OCI-LY7 (cell line): ENCODE data around the gene TRAF3IP3. TPM values are rescaled to one million over a fixed set of nuclear protein-coding genes. Genes with fewer than 3 reads are reported as not detected.
A peak's percentile ranks its signal among the peaks of the same experiment; 100 is the strongest.

ENCODE experiments used
- BruUV-seq: library from RNA; stranded (reverse); fragments of 400-500 nt; replicated peaks from 2 replicates; lab custom pipeline; 2021; lab: Mats Ljungman, UMichigan
- CTCF ChIA-PET: fragments of 300-600 bp; sonication (Branson Sonifier 250); formaldehyde crosslinking; loops from one replicate; lab custom pipeline; 2022; ENCODE audit warnings: antibody characterized with exemption; ENCODE audit not compliant: unreplicated experiment; lab: Charles Lee
- POLR2A ChIA-PET: fragments of 300-600 bp; sonication (Branson Sonifier 250); formaldehyde crosslinking; loops from one replicate; lab custom pipeline; 2022; ENCODE audit warnings: antibody characterized with exemption; lab: Charles Lee
- DNase-seq: peaks from one replicate; pipeline ENCODE4 v3.0.0-alpha.2; 2015; ENCODE audit warnings: low spot score
- H2AFZ ChIP-seq: fragments of 200-600 bp; sonication (generic), shearing (Covaris generic); 2 replicates; pipeline ENCODE4 v1.6.1; 2014; ENCODE audit warnings: mild to moderate bottlenecking, antibody characterized with exemption, low read length, moderate library complexity
- H3K27ac ChIP-seq: fragments of 200-600 bp; sonication (generic); 2 replicates; pipeline ENCODE4 v1.5.1; 2014; ENCODE audit warnings: mixed run types, low read depth, mild to moderate bottlenecking, moderate library complexity, low read length, inconsistent platforms; ENCODE audit not compliant: poor library complexity, severe bottlenecking
- H3K36me3 ChIP-seq: fragments of 200-600 bp; sonication (generic); 2 replicates; pipeline ENCODE4 v1.6.1; 2014; ENCODE audit warnings: mild to moderate bottlenecking, antibody characterized with exemption, low read length, moderate library complexity, mixed read lengths; ENCODE audit not compliant: insufficient read depth
- H3K4me1 ChIP-seq: fragments of 200-600 bp; sonication (generic); 2 replicates; pipeline ENCODE4 v1.5.1; 2014; ENCODE audit warnings: mild to moderate bottlenecking, low read length; ENCODE audit not compliant: insufficient read depth, poor library complexity, severe bottlenecking
- H3K4me2 ChIP-seq: fragments of 200-600 bp; sonication (generic); 2 replicates; pipeline ENCODE4 v1.6.1; 2014; ENCODE audit warnings: mild to moderate bottlenecking, low read length
- H3K4me3 ChIP-seq: fragments of 200-600 bp; sonication (generic); 2 replicates; pipeline ENCODE4 v1.5.1; 2014; ENCODE audit warnings: mild to moderate bottlenecking, low read depth, low read length; ENCODE audit not compliant: poor library complexity, severe bottlenecking
- H3K79me2 ChIP-seq: fragments of 200-600 bp; sonication (generic); 2 replicates; pipeline ENCODE4 v1.6.1; 2016; ENCODE audit warnings: low read depth, mild to moderate bottlenecking, low read length, moderate library complexity, mixed read lengths; ENCODE audit not compliant: insufficient read depth
- H3K9me2 ChIP-seq: fragments of 200-600 bp; sonication (generic); 2 replicates; pipeline ENCODE4 v1.6.1; 2016; ENCODE audit warnings: mild to moderate bottlenecking, low read length, mixed read lengths; ENCODE audit not compliant: insufficient read depth
- H3K9me3 ChIP-seq: fragments of 200-600 bp; sonication (generic); 2 replicates; pipeline ENCODE4 v1.6.1; 2014; ENCODE audit warnings: mild to moderate bottlenecking, mixed run types, low read length, mixed read lengths
- H4K20me1 ChIP-seq: fragments of 200-600 bp; sonication (generic); 2 replicates; pipeline ENCODE4 v1.6.1; 2014; ENCODE audit warnings: mild to moderate bottlenecking, antibody characterized with exemption, low read length, moderate library complexity, mixed read lengths; ENCODE audit not compliant: insufficient read depth
- EZH2phosphoT487 ChIP-seq: fragments of 200-600 bp; sonication (generic); IDR thresholded peaks from 2 replicates; pipeline ENCODE4 v1.6.1; 2018; ENCODE audit warnings: low read depth, borderline replicate concordance, mild to moderate bottlenecking, mixed run types, antibody characterized with exemption, low read length, moderate library complexity, mixed read lengths
- intact Hi-C: fragments of 100-400 bp; cut with micrococcal nuclease; formaldehyde crosslinking; loops from one replicate; pipeline ENCODE4 v1.10.0; 2022; ENCODE audit not compliant: unreplicated experiment
- total RNA-seq, 2 experiments: library from RNA; depleted of rRNA in 1 of 2; stranded (reverse); fragments of >200 nt in 1 of 2; shearing (Covaris generic) in 1 of 2; gene quantifications; 2 replicates each; pipeline ENCODE4 v1.2.3, GENCODE V29; 2014 to 2022
- TF ChIP-seq, protein P1 (sequence below): fragments of 200-600 bp; sonication (generic); conservative IDR thresholded peaks from 2 replicates; pipeline ENCODE4 v1.5.1; 2014; ENCODE audit warnings: mild to moderate bottlenecking, antibody characterized with exemption, low read length, moderate library complexity, mixed read lengths

TRAF3IP3 gene
- total RNA-seq, 2 experiments from 2014 or later = 22.1 to 53.6 TPM

- no TSS peak for BruUV-seq
- DNase-seq = no peak
- ChIA-PET CTCF (no interaction called here), POLR2A (interaction anchor here (1.4 kb wide), 1 partner anchor 15 kb away, joined by 6 read pairs; no protein-coding TSS in a partner anchor)
- Histone ChIP-seq H3K79me2 (peaks cover 9% of the 10 kb centered on the region; the same call in 1 of the 2 replicates), H3K4me2 (no peak overlapping the region), H3K27ac (no peak overlapping the region), H4K20me1 (no peaks in the 10 kb centered on the region), H3K36me3 (no peaks in the 10 kb centered on the region), H3K4me3 (no peak overlapping the region), H3K9me3 (no peaks in the 10 kb centered on the region), H2AFZ (no peak overlapping the region), H3K4me1 (peaks cover 36% of the 10 kb centered on the region), H3K9me2 (no peaks in the 10 kb centered on the region)
- intact Hi-C loops = loop anchor here (10.0 kb wide), 1 partner anchor 582 kb away; no protein-coding TSS in a partner anchor
- TF ChIP-seq, protein P1, sequence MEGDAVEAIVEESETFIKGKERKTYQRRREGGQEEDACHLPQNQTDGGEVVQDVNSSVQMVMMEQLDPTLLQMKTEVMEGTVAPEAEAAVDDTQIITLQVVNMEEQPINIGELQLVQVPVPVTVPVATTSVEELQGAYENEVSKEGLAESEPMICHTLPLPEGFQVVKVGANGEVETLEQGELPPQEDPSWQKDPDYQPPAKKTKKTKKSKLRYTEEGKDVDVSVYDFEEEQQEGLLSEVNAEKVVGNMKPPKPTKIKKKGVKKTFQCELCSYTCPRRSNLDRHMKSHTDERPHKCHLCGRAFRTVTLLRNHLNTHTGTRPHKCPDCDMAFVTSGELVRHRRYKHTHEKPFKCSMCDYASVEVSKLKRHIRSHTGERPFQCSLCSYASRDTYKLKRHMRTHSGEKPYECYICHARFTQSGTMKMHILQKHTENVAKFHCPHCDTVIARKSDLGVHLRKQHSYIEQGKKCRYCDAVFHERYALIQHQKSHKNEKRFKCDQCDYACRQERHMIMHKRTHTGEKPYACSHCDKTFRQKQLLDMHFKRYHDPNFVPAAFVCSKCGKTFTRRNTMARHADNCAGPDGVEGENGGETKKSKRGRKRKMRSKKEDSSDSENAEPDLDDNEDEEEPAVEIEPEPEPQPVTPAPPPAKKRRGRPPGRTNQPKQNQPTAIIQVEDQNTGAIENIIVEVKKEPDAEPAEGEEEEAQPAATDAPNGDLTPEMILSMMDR = no peak
- TF ChIP-seq EZH2phosphoT487 = no peak
Measured at GRCh38 chr1:209752890-209753289, 3.0 kb upstream of the TRAF3IP3 start.

DNA sequence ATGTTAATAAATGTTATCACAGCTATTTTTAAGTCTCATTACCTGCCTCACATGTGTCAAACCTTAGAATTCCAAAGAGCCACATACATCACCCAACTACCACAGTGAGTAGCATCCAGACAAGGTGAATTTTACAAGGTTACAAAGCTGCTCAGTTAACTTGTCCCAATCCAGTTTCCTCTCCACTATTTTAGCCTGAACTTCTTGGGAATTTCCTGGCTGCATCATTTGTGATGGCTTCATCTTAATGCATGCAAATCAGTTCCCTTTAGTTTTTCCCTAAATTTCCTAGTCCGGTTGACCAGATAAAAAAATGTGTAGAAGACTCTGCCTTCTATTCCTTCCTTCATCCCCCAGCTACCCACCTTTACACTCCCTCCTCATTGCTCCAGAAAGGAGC, 597 bp upstream of the TRAF3IP3 start:
- ChIA-PET CTCF (interaction anchor here (1.4 kb wide), 1 partner anchor 12 kb away, joined by 3 read pairs; no protein-coding TSS in a partner anchor), POLR2A (interaction anchor here (0.6 to 6.1 kb wide), 12 partner anchors 9 to 1973 kb away, joined by 3 to 50 read pairs (median 4); partner anchors contain the start of gene C1orf74)
- H4K20me1 ChIP-seq = no peaks in the 10 kb centered on the region
- H3K9me3 ChIP-seq = no peaks in the 10 kb centered on the region
- H3K79me2 ChIP-seq = peaks cover 9% of the 10 kb centered on the region; the same call in 1 of the 2 replicates
- no peak for DNase-seq
- H3K9me2 ChIP-seq = no peaks in the 10 kb centered on the region
- intact Hi-C loops = loop anchor here (10.0 kb wide), 1 partner anchor 580 kb away; no protein-coding TSS in a partner anchor
- peak overlapping the region; percentile 74 for H3K27ac ChIP-seq
- H3K4me2 ChIP-seq = peak overlapping the region; percentile 75
- TF ChIP-seq, protein P1 = no peak
- no peak for TF ChIP-seq EZH2phosphoT487
- no TSS peak for BruUV-seq
- peak overlapping the region; percentile 69 for H3K4me3 ChIP-seq
- H3K36me3 ChIP-seq = peaks cover 15% of the 10 kb centered on the region
- peak overlapping the region; percentile 96 for H2AFZ ChIP-seq
- peaks cover 37% of the 10 kb centered on the region for H3K4me1 ChIP-seq
